IMR-90 (cell line): ENCODE data around the gene SCTR. TPM values are rescaled to one million over a fixed set of nuclear protein-coding genes. Genes with fewer than 3 reads are reported as not detected.

ENCODE experiments used
- ATAC-seq: fragments of 200-7000 bp; cut with Tn5 transposase; 2 replicates; pipeline ENCODE4 v1.9.1; 2020; ENCODE audit warnings: low read depth, mild to moderate bottlenecking, moderate library complexity
- BruUV-seq: library from RNA; stranded (reverse); fragments of 400-500 nt; replicated peaks from 2 replicates; lab custom pipeline; 2021; lab: Mats Ljungman, UMichigan
- CTCF ChIA-PET: fragments of 300-600 bp; formaldehyde crosslinking; extraction: SDS; loops from one replicate; lab custom pipeline; 2021; ENCODE audit warnings: antibody characterized with exemption; lab: Yijun Ruan, JAX
- POLR2A ChIA-PET: fragments of 300-600 bp; sonication (Branson Sonifier 250); formaldehyde crosslinking; loops from one replicate; lab custom pipeline; 2022; ENCODE audit warnings: antibody characterized with exemption; ENCODE audit not compliant: unreplicated experiment; lab: Charles Lee
- DNase-seq: peaks from one replicate; pipeline ENCODE4 v3.0.0; 2013
- H2AFZ ChIP-seq: replicated peaks from 2 replicates; pipeline ENCODE3; 2013; ENCODE audit warnings: low read length, mild to moderate bottlenecking; ENCODE audit not compliant: poor library complexity
- H2AK5ac ChIP-seq: 2 replicates; pipeline ENCODE4 v1.6.1; 2013; ENCODE audit warnings: low read depth, low read length, inconsistent platforms
- H2AK9ac ChIP-seq: replicated peaks from 2 replicates; pipeline ENCODE3; 2013; ENCODE audit warnings: mild to moderate bottlenecking, low read depth, low read length, moderate library complexity; ENCODE audit not compliant: poor library complexity
- H2BK120ac ChIP-seq: 2 replicates; pipeline ENCODE4 v1.6.1; 2013; ENCODE audit warnings: low read depth, low read length, inconsistent platforms
- H2BK15ac ChIP-seq: 3 replicates; pipeline ENCODE4 v1.6.1; 2013; ENCODE audit warnings: low read depth, low read length, inconsistent platforms
- H2BK20ac ChIP-seq: 2 replicates; pipeline ENCODE4 v1.6.1; 2013; ENCODE audit warnings: low read depth, mild to moderate bottlenecking, inconsistent platforms, low read length, moderate library complexity
- H2BK5ac ChIP-seq: 2 replicates; pipeline ENCODE4 v1.6.1; 2013; ENCODE audit warnings: mild to moderate bottlenecking, low read depth, low read length, inconsistent platforms; ENCODE audit not compliant: poor library complexity, severe bottlenecking
- H3K14ac ChIP-seq: replicated peaks from 2 replicates; pipeline ENCODE4 v1.6.1; 2013; ENCODE audit warnings: low read depth, low read length, inconsistent platforms
- H3K18ac ChIP-seq: 2 replicates; pipeline ENCODE4 v1.6.1; 2013; ENCODE audit warnings: low read depth, low read length, control low read depth
- H3K23ac ChIP-seq: 2 replicates; pipeline ENCODE4 v1.6.1; 2013; ENCODE audit warnings: low read depth, low read length, inconsistent platforms
- H3K27ac ChIP-seq: 2 replicates; pipeline ENCODE4 v1.5.1; 2013; ENCODE audit warnings: mild to moderate bottlenecking, control low read depth, low read length; ENCODE audit not compliant: insufficient read depth
- H3K27me3 ChIP-seq: 2 replicates; pipeline ENCODE4 v1.6.1; 2013; ENCODE audit warnings: low read length; ENCODE audit not compliant: control insufficient read depth, insufficient read depth
- H3K36me3 ChIP-seq: 2 replicates; pipeline ENCODE4 v1.6.1; 2013; ENCODE audit warnings: low read length, mixed read lengths; ENCODE audit not compliant: control insufficient read depth, insufficient read depth
- H3K4ac ChIP-seq: 2 replicates; pipeline ENCODE4 v1.6.1; 2013; ENCODE audit warnings: low read depth, low read length, inconsistent platforms
- H3K4me1 ChIP-seq: 2 replicates; pipeline ENCODE4 v1.6.1; 2013; ENCODE audit warnings: low read length, mixed read lengths; ENCODE audit not compliant: control insufficient read depth, insufficient read depth
- H3K4me2 ChIP-seq: 2 replicates; pipeline ENCODE4 v1.6.1; 2013; ENCODE audit warnings: low read depth, mild to moderate bottlenecking, control low read depth, low read length, moderate library complexity
- H3K4me3 ChIP-seq: 2 replicates; pipeline ENCODE4 v1.5.1; 2013; ENCODE audit warnings: low read depth, mild to moderate bottlenecking, control low read depth, low read length, moderate library complexity; ENCODE audit not compliant: insufficient read depth
- H3K56ac ChIP-seq: 2 replicates; pipeline ENCODE4 v1.6.1; 2013; ENCODE audit warnings: low read length, inconsistent platforms; ENCODE audit not compliant: insufficient read depth; ENCODE audit errors: extremely low read depth
- H3K79me1 ChIP-seq, 2 experiments: 2 replicates each; pipeline ENCODE4 v1.6.1; 2013; ENCODE audit warnings: low read length in 2 of 2, inconsistent platforms in 1 of 2, low read depth in 1 of 2
- H3K9ac ChIP-seq: 2 replicates; pipeline ENCODE4 v1.6.1; 2013; ENCODE audit warnings: low read depth, low read length, control low read depth
- H3K9me1 ChIP-seq: 2 replicates; pipeline ENCODE4 v1.6.1; 2013; ENCODE audit warnings: low read length, inconsistent platforms; ENCODE audit not compliant: insufficient read depth
- H3K9me3 ChIP-seq: 2 replicates; pipeline ENCODE4 v1.6.1; 2013; ENCODE audit warnings: low read length; ENCODE audit not compliant: control insufficient read depth, insufficient read depth
- H4K20me1 ChIP-seq: 2 replicates; pipeline ENCODE4 v1.6.1; 2013; ENCODE audit warnings: low read length, inconsistent platforms; ENCODE audit not compliant: insufficient read depth
- H4K5ac ChIP-seq: 2 replicates; pipeline ENCODE4 v1.6.1; 2013; ENCODE audit warnings: mild to moderate bottlenecking, low read depth, low read length, control low read depth
- H4K8ac ChIP-seq, 2 experiments: 2 replicates each; pipeline ENCODE4 v1.6.1; 2013; ENCODE audit warnings: low read depth in 2 of 2, low read length in 2 of 2, control low read depth in 1 of 2, inconsistent platforms in 1 of 2
- H4K91ac ChIP-seq: 2 replicates; pipeline ENCODE4 v1.6.1; 2013; ENCODE audit warnings: low read depth, low read length, inconsistent platforms; ENCODE audit not compliant: insufficient read depth
- BHLHE40 ChIP-seq: fragments of 150-350 bp; IDR thresholded peaks from 2 replicates; pipeline ENCODE4 v1.6.1; 2016; ENCODE audit warnings: mild to moderate bottlenecking, low read depth, low read length
- CHD1 ChIP-seq: IDR thresholded peaks from 2 replicates; pipeline ENCODE4 v1.6.1; 2012; ENCODE audit warnings: low read depth, low read length, improper control_type of control experiment
- FOS ChIP-seq: fragments of 150-350 bp; IDR thresholded peaks from 2 replicates; pipeline ENCODE4 v1.6.1; 2016; ENCODE audit warnings: low read depth, low read length
- MAFK ChIP-seq: IDR thresholded peaks from 2 replicates; pipeline ENCODE4 v1.6.1; 2012; ENCODE audit warnings: low read depth, low read length, improper control_type of control experiment
- MAZ ChIP-seq: IDR thresholded peaks from 2 replicates; pipeline ENCODE4 v1.6.1; 2012; ENCODE audit warnings: low read depth, mild to moderate bottlenecking, low read length, improper control_type of control experiment, moderate library complexity, borderline replicate concordance
- MXI1 ChIP-seq: IDR thresholded peaks from 2 replicates; pipeline ENCODE4 v1.6.1; 2012; ENCODE audit warnings: low read depth, mild to moderate bottlenecking, low read length, moderate library complexity, borderline replicate concordance
- POLR2A ChIP-seq: IDR thresholded peaks from 2 replicates; pipeline ENCODE4 v1.6.1; 2012; ENCODE audit warnings: mild to moderate bottlenecking, low read depth, low read length
- RCOR1 ChIP-seq: IDR thresholded peaks from 2 replicates; pipeline ENCODE4 v1.6.1; 2012; ENCODE audit warnings: mild to moderate bottlenecking, low read length, improper control_type of control experiment; ENCODE audit not compliant: insufficient replicate concordance
- RFX5 ChIP-seq: IDR thresholded peaks from 2 replicates; pipeline ENCODE4 v1.8.0; 2012; ENCODE audit warnings: low read depth, mild to moderate bottlenecking, low read length, moderate library complexity
- SMC3 ChIP-seq: fragments of 150-350 bp; IDR thresholded peaks from 2 replicates; pipeline ENCODE4 v1.6.1; 2016; ENCODE audit warnings: low read depth, mild to moderate bottlenecking, antibody characterized with exemption, low read length, moderate library complexity
- WGBS, 2 experiments: methylation state at CpG; one replicate each; pipeline versions ENCODE4 v1.1.5 to v1.1.7; 2013; ENCODE audit warnings: missing lambda C conversion rate in 2 of 2; ENCODE audit not compliant: insufficient read length in 1 of 2; ENCODE audit errors: extremely low coverage in 2 of 2; 5-methylcytosine and 5-hydroxymethylcytosine counted together
- dilution Hi-C: fragments of 300-500 bp; cut with HindIII; formaldehyde crosslinking; loops from one replicate; pipeline ENCODE4 v1.14.3; 2018; ENCODE audit warnings: low sequenced_read_pairs; ENCODE audit not compliant: unreplicated experiment
- in situ Hi-C: fragments of 300-500 bp; cut with MboI; formaldehyde crosslinking; loops from 3 replicates; pipeline ENCODE4 v1.14.3; 2019; ENCODE audit warnings: low sequenced_read_pairs, inconsistent platforms, mixed read lengths
- intact Hi-C: fragments of 100-400 bp; cut with micrococcal nuclease; formaldehyde crosslinking; loops from 2 replicates; pipeline ENCODE4 v1.10.0; 2022
- polyA plus RNA-seq, 3 experiments: library from polyadenylated mRNA; depleted of rRNA; stranded (reverse); fragments of >200 nt; gene quantifications; 2 replicates each; pipeline ENCODE4 v1.2.3, GENCODE V29; 2012; ENCODE audit warnings: low replicate concordance in 1 of 3
- total RNA-seq: library from RNA; depleted of rRNA; stranded (reverse); fragments of >200 nt; gene quantifications from 2 replicates; pipeline ENCODE4 v1.2.3, GENCODE V29; 2012
- TF ChIP-seq, protein P1 (sequence below): fragments of 150-350 bp; IDR thresholded peaks from 2 replicates; pipeline ENCODE4 v1.6.1; 2016; ENCODE audit warnings: low read depth, mild to moderate bottlenecking, low read length, moderate library complexity, borderline replicate concordance
- TF ChIP-seq, protein P2 (sequence below): fragments of 150-350 bp; IDR thresholded peaks from 2 replicates; pipeline ENCODE4 v1.6.1; 2017; ENCODE audit warnings: mild to moderate bottlenecking, antibody characterized with exemption, low read length, low read depth
- TF ChIP-seq, protein P3 (sequence below): conservative IDR thresholded peaks from 2 replicates; pipeline ENCODE4 v1.5.1; 2012; ENCODE audit warnings: mild to moderate bottlenecking, low read depth, low read length, improper control_type of control experiment

The SCTR gene
- total and polyA plus RNA-seq, 2 of the 4 experiments (the other 2 are of a cell fraction): not detected

DNA sequence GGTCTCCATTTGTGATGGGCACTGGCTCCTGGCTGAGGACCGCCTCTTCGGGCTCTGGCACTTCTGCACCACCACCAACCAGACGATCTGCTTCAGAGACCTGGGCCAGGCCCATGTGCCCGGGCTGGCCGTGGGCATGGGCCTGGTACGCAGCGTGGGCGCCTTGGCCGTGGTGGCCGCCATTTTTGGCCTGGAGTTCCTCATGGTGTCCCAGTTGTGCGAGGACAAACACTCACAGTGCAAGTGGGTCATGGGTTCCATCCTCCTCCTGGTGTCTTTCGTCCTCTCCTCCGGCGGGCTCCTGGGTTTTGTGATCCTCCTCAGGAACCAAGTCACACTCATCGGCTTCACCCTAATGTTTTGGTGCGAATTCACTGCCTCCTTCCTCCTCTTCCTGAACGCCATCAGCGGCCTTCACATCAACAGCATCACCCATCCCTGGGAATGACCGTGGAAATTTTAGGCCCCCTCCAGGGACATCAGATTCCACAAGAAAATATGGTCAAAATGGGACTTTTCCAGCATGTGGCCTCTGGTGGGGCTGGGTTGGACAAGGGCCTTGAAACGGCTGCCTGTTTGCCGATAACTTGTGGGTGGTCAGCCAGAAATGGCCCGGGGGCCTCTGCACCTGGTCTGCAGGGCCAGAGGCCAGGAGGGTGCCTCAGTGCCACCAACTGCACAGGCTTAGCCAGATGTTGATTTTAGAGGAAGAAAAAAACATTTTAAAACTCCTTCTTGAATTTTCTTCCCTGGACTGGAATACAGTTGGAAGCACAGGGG lies 87.1 kb downstream of the SCTR start:
- H3K18ac ChIP-seq: no peak overlapping the region
- no peak overlapping the region for H2BK120ac ChIP-seq
- no peaks in the 10 kb centered on the region; the same call in 1 of the 2 replicates for H3K9me3 ChIP-seq
- no peak overlapping the region for H3K4me3 ChIP-seq
- peaks cover 2% of the 10 kb centered on the region; the same call in 1 of the 2 replicates for H3K4me1 ChIP-seq
- intact Hi-C loops (no loop called here), dilution Hi-C loops (no loop called here), in situ Hi-C loops (no loop called here)
- 86% methylated on average over 9 of the region's 22 CpGs; no CpG with 5 or more reads in 1 of the 2 experiments for WGBS, 2 experiments
- H2BK15ac ChIP-seq: no peak overlapping the region
- no peaks in the 10 kb centered on the region for H3K9me1 ChIP-seq
- H2BK20ac ChIP-seq: no peak overlapping the region
- no peaks in the 10 kb centered on the region for H4K20me1 ChIP-seq
- ChIA-PET CTCF (no interaction called here), POLR2A (no interaction called here)
- H3K23ac ChIP-seq: no peak overlapping the region
- no TSS peak for BruUV-seq
- H3K56ac ChIP-seq: no peak overlapping the region
- H4K5ac ChIP-seq: no peak overlapping the region
- H2AFZ ChIP-seq: no peak overlapping the region
- H3K79me1 ChIP-seq: no peaks in the 10 kb centered on the region
- no peak overlapping the region for H3K27ac ChIP-seq
- H2BK5ac ChIP-seq: no peak overlapping the region
- no peak for ATAC-seq
- H2AK9ac ChIP-seq: no peak overlapping the region
- H3K14ac ChIP-seq: no peak overlapping the region
- H4K8ac ChIP-seq: no peak overlapping the region
- peaks cover 42% of the 10 kb centered on the region for H3K27me3 ChIP-seq
- DNase-seq: no peak
- H4K91ac ChIP-seq: no peak overlapping the region
- no peaks in the 10 kb centered on the region for H3K36me3 ChIP-seq
- no peak overlapping the region for H2AK5ac ChIP-seq
- no peak overlapping the region for H3K4ac ChIP-seq
- H3K4me2 ChIP-seq: no peak overlapping the region
- TF ChIP-seq FOS (no peak), MAFK (no peak), POLR2A (no peak), RFX5 (no peak), SMC3 (no peak), MAZ (no peak), RCOR1 (no peak), MXI1 (no peak), BHLHE40 (no peak), CHD1 (no peak)
- TF ChIP-seq, protein P1, sequence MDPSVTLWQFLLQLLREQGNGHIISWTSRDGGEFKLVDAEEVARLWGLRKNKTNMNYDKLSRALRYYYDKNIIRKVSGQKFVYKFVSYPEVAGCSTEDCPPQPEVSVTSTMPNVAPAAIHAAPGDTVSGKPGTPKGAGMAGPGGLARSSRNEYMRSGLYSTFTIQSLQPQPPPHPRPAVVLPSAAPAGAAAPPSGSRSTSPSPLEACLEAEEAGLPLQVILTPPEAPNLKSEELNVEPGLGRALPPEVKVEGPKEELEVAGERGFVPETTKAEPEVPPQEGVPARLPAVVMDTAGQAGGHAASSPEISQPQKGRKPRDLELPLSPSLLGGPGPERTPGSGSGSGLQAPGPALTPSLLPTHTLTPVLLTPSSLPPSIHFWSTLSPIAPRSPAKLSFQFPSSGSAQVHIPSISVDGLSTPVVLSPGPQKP: no peak
- TF ChIP-seq, protein P2, sequence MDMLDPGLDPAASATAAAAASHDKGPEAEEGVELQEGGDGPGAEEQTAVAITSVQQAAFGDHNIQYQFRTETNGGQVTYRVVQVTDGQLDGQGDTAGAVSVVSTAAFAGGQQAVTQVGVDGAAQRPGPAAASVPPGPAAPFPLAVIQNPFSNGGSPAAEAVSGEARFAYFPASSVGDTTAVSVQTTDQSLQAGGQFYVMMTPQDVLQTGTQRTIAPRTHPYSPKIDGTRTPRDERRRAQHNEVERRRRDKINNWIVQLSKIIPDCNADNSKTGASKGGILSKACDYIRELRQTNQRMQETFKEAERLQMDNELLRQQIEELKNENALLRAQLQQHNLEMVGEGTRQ: no peak
- TF ChIP-seq, protein P3, sequence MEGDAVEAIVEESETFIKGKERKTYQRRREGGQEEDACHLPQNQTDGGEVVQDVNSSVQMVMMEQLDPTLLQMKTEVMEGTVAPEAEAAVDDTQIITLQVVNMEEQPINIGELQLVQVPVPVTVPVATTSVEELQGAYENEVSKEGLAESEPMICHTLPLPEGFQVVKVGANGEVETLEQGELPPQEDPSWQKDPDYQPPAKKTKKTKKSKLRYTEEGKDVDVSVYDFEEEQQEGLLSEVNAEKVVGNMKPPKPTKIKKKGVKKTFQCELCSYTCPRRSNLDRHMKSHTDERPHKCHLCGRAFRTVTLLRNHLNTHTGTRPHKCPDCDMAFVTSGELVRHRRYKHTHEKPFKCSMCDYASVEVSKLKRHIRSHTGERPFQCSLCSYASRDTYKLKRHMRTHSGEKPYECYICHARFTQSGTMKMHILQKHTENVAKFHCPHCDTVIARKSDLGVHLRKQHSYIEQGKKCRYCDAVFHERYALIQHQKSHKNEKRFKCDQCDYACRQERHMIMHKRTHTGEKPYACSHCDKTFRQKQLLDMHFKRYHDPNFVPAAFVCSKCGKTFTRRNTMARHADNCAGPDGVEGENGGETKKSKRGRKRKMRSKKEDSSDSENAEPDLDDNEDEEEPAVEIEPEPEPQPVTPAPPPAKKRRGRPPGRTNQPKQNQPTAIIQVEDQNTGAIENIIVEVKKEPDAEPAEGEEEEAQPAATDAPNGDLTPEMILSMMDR: no peak
- H3K9ac ChIP-seq: no peak overlapping the region
